GM19372 (cell line): Measurements from ENCODE around the gene NPAS3.

Experiments used
- ATAC-seq: cut with Tn5 transposase; IDR thresholded peaks from one replicate; pipeline ENCODE4 v1.9.1; 2021; ENCODE audit warnings: mild to moderate bottlenecking, low read depth, moderate library complexity; ENCODE audit not compliant: unreplicated experiment

NPAS3 gene

DNA sequence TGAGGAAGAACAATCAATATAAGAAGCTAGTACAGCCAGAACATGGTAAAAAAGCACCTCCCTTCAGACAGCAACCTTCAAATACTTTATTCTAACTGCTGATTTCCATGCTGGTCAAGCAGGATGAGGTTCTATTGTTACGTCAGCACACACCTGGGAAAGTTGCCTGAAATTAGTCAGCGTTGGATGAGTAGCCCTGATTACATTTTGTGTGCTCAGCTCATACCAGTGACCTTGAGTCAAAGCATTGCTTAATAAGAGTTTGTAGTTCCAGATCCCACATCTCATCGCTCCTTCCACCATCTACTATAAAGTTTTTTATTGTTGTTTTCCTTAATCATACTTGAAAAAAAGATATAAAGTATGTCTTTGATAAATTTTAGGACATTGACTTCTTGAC is 650.7 kb downstream of the NPAS3 start:
- ATAC-seq: no peak

DNA sequence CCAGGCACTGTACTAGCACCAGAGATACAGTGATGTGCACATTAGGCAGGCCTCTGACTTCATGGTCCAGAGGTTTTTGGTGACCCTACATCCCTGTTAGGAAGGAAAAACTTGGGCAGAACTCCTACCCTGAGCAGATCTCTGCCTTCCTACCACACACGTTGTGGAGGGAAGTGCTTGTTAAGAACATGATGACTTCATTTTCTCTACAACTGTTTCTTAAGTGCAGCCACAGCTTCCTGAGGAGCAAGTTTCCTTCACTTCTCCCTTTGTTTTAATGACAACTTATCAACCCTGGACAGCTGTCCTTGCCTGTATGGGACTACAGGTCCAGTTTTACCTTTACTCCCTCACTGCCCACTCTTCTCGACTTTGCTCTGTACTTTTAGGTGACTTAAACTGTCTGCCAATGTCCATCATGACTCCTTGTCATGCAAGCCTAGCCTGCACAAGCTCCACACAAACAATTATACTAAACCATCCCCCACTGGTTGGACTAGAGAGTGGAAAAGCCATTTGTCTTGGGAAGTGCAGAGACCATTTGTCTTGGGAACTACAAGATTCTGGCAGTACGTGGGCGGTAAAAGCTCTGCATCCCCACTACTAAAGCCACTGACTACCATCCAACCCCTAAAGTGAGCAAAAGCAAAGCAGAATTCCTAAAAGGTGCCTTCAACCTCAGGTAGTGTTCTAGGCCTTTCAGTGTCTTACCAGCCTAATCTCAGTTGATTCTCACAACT is 652.4 kb downstream of the NPAS3 start:
- ATAC-seq: no peak

DNA sequence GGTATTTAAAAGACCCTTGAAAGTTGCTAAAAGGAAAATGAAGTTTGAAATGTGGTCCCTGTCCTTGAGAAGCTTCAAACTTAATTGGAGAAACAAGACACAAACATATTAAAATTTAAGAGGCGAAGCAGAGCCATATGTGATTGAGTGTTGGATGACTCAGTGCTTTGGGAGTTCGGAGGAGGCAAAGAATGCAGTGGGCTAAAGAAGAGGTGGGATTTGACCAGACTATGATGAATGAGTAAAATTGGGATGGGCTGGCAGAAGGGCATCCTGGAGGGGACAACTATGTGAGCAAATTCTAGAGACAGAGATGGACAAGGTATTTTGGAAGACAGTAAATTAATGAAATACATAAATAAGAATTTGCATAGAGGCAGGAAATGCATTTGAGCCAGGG is 653.6 kb downstream of the NPAS3 start:
- no peak for ATAC-seq

DNA sequence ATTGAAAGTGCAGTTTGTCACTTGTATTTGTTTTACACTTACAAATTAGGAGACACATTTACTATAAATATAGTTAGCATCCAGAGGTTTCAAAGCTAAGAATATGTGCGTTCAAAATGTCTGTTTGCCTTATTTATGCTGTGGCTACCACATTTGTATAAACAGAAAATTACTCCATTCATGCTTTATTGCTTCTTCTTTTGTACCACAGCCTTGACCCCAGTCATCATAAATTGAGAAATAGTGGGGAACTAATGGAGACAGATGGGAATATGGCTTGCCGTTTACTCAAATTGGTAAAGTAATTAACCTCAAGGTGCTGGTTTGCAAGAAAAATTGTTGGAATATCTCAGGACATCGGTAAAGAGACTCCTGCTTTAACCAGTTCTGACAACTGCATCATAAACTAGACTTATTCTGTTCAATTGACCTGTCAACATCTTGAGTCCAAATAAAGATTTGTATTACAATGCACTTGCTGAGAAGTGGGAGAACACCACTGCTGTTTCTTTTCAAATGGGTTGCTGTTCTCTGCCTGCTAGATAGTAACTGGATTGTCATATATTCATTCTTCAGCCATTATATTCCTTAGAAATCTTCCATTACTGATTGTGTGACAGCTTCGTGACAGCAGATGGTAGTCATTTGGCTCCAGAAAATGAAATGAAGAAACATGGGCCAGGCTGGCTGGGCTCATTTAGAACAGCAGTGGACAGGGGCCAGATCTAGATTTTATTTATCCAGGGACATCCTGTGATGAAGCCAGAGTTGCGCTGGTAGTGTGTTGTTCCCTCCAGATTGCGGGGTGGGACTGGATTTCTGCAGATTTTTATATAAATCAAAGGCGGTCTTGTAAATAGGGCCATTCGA is 657.8 kb downstream of the NPAS3 start:
- no peak for ATAC-seq

DNA sequence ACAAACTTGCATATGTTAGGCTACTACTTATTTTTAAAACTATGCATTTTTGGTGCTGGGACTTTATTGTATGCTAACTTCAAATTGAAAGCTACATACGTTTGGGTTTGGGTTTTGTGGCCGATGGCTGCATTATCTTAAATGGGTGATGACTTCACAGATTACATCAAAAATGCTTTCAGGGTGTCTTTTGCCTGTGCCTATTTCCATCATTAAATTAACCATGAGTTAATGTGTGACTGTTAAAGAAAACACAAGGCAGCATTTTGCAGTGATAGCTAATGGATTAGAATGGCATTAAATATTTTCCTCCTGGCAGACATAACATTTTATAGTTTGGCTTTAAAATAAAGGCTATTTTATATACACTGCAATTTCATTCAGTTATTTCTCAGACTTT is 659.9 kb downstream of the NPAS3 start:
- no peak for ATAC-seq

DNA sequence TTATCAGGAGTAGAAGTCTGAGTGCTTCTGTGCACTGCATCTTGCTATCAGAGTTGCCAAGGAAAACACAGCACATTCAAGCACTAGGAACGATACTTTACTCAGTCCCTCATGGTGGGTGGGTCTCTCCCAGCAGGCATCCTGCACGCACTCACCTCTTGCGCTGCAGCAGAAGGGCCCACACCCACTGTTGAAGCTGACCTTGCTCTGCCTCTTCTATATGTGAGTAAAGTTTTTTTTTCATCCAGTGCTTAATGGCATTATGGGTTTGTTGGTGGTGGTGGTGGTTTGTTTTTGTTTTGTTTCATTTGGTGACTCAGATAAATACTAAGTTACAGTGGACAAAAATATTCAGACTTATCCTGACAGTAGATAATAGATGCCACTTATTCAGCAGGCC is 663.7 kb downstream of the NPAS3 start:
- ATAC-seq: no peak

DNA sequence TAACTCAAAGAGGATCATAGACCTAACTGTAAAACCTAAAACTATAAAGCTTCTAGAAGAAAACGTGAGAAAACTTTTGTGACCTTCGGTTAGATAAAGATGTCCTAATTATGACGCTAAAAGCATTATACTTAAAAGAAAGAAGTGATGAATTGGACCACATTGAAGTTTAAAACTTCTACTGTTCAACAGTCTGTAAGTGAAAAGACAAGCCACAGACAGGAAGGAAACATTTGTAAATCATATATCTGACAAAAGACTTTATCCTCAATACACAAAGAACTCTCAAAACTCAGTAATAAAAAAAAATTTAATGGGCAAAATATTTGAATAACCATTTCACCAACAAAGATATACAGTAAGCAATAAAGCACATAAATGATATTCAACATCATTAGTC is 667.9 kb downstream of the NPAS3 start:
- no peak for ATAC-seq

DNA sequence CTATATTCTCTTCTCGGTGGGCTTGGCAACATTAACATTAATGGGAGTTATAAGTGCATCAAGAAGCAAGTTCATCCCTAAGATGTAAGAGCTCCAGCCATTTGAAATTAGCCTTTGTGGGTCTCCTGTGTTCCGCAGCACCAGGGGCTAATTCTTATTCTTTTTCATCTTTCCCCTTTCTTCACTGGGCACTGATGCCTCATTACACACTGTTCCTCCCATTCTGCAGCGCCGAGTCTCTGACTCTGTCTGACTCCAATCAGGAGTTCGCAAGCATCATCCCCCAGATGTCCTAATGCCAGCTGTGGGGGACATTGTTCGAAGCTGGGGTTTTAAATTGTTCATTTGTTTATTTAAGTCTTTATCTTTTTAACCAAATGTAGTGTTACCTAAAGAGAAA is 670.9 kb downstream of the NPAS3 start:
- no peak for ATAC-seq

DNA sequence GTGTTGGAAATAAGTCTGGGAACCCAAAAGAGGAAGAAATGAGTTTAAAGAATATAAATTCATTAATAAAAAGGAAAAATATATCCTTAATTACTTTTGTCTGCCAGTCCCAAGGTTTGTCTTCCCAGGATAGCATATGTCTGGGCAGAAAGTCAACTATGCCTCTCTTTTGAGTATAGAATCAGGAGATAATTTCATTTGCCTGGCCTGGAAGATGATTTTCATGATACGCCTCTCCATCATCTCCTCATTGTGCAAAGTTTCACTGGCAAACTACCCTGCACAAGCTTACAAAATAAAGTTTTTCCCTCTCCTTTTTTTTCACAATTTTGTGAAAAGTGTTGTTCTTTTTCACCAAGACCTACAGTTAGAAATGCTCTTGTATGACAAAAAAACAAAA is 671.4 kb downstream of the NPAS3 start:
- ATAC-seq: no peak

DNA sequence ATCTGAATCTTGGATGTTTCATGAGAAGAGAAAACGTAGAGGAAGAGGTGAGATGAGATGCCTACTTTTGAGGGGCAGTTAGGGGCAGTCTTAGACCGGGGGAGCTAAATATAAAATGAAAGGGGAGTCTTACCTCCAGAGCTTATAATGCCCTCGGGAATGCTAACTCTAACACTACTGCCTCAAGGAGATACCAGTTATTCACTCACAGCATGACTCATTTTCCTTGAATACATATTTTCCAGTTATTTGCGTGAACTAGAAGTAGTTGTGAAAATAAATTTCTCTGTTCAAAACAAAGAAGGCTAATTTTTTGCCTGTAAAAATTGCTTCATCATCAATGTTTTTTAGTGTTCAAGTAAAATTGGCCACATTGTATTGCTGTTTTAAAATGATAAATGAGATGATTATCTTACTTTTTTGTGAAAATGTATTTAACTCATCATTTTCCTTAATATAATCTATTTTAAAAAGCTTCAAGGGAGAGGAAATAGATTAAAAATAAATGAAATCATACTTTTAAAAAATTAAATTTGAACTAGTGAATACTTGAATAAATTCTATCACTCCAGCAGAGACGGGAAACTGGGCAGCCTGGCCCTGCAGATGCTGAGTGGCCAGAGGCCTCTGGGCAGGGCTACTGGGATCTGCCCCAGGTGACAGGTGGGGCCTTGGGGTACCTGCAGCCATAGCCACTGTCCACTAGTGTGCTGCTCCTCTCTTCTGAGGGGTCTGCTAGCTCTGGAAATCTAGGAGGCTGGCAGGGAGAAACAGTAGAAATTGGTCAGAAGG is 672.9 kb downstream of the NPAS3 start:
- no peak for ATAC-seq

DNA sequence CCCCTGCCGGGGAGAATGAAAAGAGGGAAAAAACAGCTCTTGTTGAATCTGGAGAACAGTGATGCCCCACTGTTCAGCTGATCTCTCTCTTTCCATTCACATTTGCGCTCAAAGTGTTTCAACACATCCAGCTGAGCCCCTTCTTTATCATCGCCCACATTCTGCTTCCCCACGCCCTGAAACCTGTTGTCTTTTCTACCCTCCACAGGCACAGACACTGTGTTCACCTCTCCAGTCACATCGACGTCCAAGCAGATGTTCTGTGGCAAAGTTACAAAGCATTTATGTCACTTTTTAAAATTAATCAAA is 673.5 kb downstream of the NPAS3 start:
- ATAC-seq: no peak

DNA sequence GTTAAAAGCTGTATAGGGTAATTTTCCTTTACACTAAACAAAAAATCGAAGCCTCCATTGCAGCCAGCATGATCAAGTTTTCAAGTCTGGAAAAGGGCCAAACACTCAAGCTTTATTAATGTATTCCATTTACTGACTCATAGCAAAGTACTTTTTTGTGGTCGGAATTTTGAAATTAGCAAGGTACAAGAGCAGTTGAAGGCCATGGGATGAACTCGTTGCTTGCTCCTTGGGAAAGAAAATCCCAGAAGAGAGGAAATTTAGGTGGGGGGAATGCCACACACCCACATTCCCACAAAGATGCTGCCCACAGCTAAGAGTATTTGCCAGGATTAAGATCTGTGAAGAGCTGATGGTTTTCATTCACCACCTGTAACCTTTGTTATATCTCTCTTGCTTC is 678.5 kb downstream of the NPAS3 start:
- no peak for ATAC-seq

DNA sequence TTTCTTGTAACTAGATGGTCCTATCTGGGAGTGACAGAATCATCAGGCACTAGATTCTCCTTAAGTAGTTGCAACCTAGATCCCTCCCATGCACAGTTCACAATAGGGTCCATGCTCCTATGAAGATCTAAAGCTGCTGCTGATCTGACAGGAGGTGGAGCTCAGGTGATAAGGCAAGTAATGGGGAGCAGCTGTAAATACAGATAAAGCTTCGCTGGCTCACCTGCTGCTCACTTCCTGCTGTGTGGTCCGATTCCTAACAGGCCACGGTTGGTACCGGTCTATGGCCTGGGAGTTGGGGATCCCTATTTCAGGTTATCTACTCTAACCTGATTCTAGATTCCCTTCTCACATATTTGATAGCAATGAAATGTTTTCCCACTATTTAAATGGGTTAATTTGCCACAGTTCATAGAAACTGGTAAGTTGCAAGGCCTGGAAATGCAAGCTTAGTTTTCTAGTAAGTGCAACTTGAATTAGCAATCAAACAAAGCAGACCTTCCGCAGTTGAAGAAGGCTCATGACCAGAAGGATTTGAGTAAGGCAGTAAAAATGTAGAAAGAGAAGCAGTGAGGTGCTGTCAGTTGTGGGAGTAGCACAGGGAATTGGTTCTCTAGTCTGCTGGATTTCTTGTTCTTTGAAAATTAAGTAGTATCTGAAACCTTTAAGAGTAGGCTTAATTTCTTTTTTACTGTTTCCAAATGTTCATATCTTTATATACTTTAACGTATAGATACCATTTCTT is 679.9 kb downstream of the NPAS3 start:
- ATAC-seq: no peak

DNA sequence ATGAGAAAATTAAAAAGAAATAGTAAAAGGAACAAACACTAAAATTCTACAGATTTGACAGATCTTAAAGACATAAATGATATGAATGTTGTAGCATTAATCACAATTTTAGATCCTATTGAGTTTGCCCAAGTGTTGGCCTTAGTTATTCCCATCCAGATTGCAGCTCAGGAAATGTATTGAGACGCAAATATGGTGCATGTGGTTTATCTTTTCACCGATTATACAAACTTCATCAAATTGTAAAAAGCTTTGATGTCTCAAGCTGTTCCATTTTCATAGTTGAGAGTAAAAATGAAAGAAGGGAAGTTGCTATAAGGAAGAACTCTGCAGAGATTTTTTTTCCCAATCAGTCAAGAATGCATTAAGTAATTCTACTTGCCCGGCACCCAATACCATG is 683.8 kb downstream of the NPAS3 start:
- ATAC-seq: no peak

DNA sequence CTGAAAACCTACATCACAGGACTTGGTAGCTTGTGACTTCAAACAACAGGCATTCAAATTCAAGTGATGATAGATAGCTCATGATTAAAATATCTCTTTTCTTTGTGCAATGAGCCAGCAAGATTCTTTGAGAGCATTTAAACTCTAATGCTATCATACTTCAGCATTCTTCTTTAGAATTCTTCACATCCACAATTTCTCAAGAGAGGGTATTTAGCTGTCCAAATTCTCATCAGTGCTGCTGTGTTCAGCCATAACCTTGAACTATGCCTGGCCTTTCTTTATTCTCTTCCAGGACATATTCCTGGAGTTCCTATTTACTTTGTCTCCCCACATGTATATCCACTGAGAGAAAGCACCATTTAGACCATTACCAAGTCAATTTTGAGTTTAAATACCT is 691.1 kb downstream of the NPAS3 start:
- ATAC-seq: no peak

DNA sequence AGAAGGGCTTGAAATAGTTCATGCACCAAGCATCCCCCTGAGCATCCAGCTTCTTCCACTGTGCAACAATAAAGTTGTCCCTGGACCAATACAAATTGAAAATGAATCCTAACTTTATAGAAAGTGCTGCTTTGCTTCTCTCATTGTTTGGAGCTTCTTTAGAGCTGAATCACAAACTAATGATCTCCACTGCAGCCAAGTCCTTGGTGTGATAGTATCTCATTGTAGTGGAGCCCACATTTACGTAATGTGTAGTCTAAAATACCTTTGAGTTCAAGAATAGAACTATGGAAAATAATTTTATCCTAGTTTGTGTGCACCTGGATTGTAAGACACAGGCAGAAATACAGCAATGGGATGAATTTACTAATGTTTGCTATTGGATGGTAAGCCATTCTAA is 692.3 kb downstream of the NPAS3 start:
- no peak for ATAC-seq

DNA sequence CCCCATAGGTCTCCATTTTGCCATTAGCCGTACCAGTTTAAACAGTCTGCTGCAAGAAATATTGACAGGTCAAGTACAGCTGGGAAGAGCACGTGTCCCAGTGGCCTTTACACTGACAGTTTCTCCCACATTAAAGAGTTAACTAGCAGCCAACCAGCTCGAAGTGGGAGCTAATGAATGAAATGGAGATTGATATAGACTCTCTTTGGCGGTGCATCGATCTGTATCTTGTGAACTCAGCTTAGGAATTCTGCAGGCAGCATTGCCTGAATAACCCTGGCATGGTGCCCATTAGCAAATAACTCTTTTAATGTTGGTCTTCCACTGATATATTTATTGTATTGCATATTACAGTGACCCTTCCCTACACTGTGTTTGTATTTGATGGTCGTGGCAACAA is 692.8 kb downstream of the NPAS3 start:
- ATAC-seq: no peak

DNA sequence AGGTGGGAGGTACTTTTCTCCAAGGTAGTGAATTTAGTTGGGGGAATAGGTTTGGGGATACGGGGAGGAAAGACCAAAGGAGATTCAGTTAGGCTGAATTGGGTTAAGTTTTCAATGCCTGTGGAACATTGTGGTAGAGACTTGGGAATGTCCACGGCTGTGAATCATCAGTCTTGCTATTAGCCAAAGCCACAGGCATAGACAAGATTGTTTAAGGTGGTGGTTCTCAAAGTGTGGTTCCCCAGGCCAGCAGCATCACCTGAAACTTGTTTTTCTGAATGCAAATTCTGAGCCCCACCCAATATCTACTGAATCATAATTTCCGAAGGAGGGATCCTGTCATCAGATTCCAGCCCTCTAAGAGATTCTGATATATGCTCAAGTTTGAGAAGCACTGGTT is 696.0 kb downstream of the NPAS3 start:
- no peak for ATAC-seq

DNA sequence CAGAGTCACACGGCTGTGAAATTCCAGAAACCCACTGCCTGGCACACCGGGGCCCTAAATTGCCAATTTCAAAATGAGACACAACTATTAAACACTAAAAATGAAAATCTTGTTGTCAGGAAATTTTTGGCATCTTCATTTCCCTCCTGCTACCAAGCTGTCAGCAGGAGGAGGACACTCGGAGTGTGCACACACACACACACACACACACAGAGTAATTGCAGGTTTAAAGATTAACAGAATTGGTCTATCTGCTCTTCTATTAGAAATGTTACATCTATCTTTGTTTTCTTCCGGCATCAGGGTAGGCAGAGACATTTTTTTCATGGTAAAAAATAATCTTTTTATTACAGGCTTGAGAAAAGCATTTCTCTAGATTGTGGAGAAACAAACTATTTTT is 698.0 kb downstream of the NPAS3 start:
- ATAC-seq: no peak

DNA sequence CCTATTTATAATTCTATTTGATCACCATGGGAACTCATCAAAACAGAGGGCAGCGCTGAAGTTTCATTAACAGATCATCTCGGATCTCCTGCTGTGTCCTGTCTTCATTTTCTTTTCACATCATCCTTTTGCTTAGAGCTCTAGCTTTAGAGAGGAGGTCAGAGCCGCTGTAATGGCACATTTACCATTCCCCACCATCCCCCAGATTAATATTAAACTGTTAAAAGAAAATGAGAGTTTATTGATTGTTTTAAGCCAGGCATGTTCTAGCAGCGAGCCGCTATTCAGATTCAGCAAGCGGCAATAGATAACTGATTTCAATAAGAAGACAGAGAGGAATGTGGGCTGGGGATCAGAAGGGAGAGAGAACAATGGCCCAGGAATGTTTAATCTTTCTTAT is 703.4 kb downstream of the NPAS3 start:
- no peak for ATAC-seq
